ENCODE data around the gene TFB1M. TPM values are rescaled to one million over a fixed set of nuclear protein-coding genes. Genes with fewer than 3 reads are reported as not detected.

Gene TFB1M
- total and polyA plus RNA-seq, 2 donors (not counting 3 experiments of a cell fraction or from before 2014, with no cell fraction given), result 12.9 to 35.5 TPM

GRCh38 chr6:155346957-155347356 lies 32.7 kb upstream of the TFB1M start:
- Histone ChIP-seq H4K20me1 (replicated peaks; ENCODE audit: control insufficient read depth, extremely low read depth, insufficient read depth, low read length) (no peaks in the 10 kb centered on the region), H3K27ac (ENCODE audit: insufficient read depth, low read depth, low read length) (no peak overlapping the region), H3K36me3 (ENCODE audit: control insufficient read depth in 2 of 2, extremely low read depth in 1 of 2, insufficient read depth in 2 of 2, low read length in 2 of 2) (no peaks in the 10 kb centered on the region), H3K9me3 (replicated peaks; ENCODE audit: control insufficient read depth, insufficient read depth, low read length) (no peaks in the 10 kb centered on the region), H3K27me3 (ENCODE audit: control insufficient read depth in 2 of 2, insufficient read depth in 2 of 2, low read length in 2 of 2) (no peaks in the 10 kb centered on the region), H2AFZ (ENCODE audit: low read depth, low read length) (no peak overlapping the region), H3K4me3 (replicated peaks in 1 of 3; ENCODE audit: insufficient read depth in 1 of 3, low read depth in 1 of 3, low read length in 3 of 3) (no peak overlapping the region), H3K9me1 (replicated peaks; ENCODE audit: control insufficient read depth, extremely low read depth, insufficient read depth, low read length) (no peaks in the 10 kb centered on the region), H3K4me1 (ENCODE audit: control insufficient read depth, extremely low read depth, insufficient read depth, low read length) (no peaks in the 10 kb centered on the region), H3K4me2 (ENCODE audit: insufficient read depth, low read length) (no peak overlapping the region), H3K9ac (replicated peaks; ENCODE audit: extremely low read depth, insufficient read depth, low read length) (no peak overlapping the region), H3K79me2 (ENCODE audit: control insufficient read depth, insufficient read depth, low read length) (no peaks in the 10 kb centered on the region)
- dilution Hi-C loops (cut with MboI; ENCODE audit: extremely low pct_ligation_motif_present, low sequenced_read_pairs) (no loop called here), intact Hi-C loops (cut with micrococcal nuclease) (no loop called here)
- TF ChIP-seq, protein P1, sequence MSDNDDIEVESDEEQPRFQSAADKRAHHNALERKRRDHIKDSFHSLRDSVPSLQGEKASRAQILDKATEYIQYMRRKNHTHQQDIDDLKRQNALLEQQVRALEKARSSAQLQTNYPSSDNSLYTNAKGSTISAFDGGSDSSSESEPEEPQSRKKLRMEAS (IDR thresholded peaks at IDR 0.05; ENCODE audit: insufficient read depth, insufficient read length), result no peak
- TF ChIP-seq POLR2AphosphoS5 (IDR thresholded peaks at IDR 0.05; ENCODE audit: insufficient read depth, low read depth, low read length) (no peak), POLR2A (IDR thresholded peaks at IDR 0.05; ENCODE audit: low read depth, low read length) (no peak), JUN (IDR thresholded peaks at IDR 0.05; ENCODE audit: borderline replicate concordance, insufficient read depth, insufficient read length, low read depth) (no peak), CTCF (IDR thresholded peaks at IDR 0.05; ENCODE audit: extremely low read depth in 1 of 2, insufficient read depth in 1 of 2, low read depth in 1 of 2, low read length in 2 of 2) (no peak), FOS (IDR thresholded peaks at IDR 0.05; ENCODE audit: borderline replicate concordance, insufficient read depth, low read length) (no peak)
- ChIA-PET POLR2A (no interaction called here), CTCF (interaction anchor here (1.0 kb wide), 1 partner anchor 19 kb away, joined by 3 read pairs; no protein-coding TSS in a partner anchor)
- FAIRE-seq (no peak), DNase-seq (ENCODE audit: low read depth, low spot score) (no peak)
- no TSS peak for BruUV-seq (replicated peaks)

Data from endothelial cell of umbilical vein (primary cell).